SKM-1 (cell line): ENCODE data around the gene TPGS1.

Experiments used
- DNase-seq: peaks from one replicate; lab custom pipeline; 2025; ENCODE audit not compliant: unreplicated experiment; lab: John Stamatoyannopoulos, UW

Gene TPGS1

DNA sequence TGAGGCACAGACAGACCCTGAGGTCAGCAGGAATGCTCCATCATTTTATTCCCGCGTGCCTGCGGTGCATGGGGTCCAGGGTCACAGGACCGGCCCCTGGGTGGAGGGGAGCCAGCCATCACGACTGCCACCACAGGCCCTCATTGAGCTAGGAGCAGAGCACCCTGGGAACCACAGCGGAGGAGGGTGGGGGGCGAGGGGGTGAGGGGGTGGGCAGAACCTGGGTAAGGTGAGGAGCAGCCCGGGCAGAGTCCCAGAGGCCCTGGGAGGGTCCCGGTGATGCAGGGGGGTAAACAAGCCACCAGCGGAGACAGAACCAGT, 12.3 kb upstream of the TPGS1 start:
- DNase-seq = no peak

DNA sequence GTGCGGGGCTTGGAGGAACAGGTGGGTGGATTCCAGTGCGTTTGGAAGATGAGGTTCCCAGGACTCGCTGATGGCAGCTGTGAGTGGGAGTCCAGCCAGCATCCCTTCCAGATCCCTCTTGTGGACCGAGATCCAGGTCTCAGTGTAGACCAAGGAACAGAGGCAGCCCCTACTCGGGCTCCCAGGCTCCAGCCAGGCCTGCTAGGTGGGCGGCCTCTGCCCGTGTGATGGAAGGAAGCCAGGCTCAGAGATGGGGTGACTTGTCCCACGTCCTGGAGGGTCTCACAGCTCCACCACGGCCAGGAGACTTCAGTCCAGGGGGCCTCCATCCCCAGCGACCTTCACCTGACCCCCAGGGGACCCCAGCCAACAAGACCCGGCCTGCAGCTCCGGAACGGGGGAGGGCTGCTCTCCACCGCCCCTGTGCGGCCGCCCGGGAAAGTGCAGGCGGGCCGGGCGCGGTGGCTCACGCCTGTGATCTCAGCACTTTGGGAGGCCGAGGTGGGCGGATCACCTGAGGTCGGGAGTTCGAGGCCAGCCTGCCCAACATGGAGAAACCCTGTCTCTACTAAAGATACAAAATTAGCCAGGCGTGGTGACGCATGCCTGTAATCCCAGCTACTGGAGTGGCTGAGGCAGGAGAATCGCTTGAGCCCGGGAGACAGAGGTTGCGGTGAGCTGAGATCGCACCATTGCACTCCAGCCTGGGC, 11.7 kb upstream of the TPGS1 start:
- DNase-seq = no peak

DNA sequence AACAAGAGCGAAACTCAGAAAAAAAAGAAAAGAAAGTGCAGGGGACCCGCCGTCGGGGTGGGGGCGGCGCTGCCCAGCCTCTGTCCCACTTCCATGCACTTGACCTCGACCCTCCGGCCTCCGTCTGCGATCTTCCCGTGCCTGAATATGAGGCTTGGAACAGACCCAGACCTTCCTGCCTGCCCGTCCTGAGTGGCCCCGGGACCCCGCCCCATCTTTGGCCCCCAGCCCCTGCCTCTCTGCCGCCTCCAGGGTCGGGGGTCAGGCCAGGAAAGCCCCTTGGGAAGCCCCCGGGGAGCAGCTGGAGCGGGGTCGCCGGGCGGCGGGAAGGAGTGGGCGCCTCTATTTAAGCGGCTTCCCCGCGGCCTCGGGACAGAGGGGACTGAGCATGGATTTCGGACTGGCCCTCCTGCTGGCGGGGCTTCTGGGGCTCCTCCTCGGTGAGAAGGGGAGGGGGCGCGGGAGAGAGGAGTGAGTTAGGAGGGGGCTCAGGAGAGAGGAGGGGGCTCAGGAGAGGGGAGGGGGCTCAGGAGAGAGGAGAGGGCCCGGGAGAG, 11.1 kb upstream of the TPGS1 start, which contains the start of gene MADCAM1:
MADCAM1 (plus strand) TSS at position 375 of the 554 bp plus-strand sequence; CDS start at position 389, 14 bp downstream.
- no peak for DNase-seq

DNA sequence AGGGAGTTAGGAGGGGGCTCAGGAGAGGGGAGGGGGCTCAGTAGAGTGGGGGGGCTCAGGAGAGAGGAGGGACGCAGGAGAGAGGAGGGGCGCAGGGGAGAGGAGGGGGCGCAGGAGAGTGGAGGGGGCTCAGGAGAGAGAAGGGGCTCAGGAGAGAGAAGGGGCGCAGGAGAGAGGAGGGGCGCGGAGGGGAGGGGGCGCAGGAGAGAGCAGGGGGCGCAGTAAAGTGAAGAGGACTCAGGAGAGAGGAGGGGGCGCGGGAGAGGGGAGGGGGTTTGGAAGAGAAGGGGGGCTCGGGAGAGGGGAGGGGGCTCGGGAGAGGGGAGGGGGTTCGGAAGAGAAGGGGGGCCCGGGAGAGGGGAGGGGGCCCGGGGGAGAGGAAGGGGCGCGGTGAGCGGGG, 10.3 kb upstream of the TPGS1 start:
- no peak for DNase-seq

DNA sequence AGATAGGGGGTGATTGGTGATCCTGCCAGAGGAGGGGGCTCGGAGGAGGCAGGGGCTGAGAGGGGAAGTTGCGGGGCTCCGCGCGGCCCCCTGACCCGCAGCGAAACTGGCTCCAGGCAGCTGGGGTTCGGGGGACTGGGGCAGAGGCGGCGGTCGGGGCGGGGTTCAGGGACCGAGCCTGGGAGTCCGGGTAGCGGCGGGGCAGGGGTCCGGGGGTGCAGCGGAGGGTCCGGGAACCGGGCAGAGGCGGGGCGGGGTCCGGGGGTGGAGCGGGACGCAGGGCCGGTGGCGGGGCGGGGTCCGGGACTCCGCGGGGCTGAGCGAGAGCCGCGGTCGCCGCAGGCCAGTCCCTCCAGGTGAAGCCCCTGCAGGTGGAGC, 9.8 kb upstream of the TPGS1 start:
- no peak for DNase-seq

DNA sequence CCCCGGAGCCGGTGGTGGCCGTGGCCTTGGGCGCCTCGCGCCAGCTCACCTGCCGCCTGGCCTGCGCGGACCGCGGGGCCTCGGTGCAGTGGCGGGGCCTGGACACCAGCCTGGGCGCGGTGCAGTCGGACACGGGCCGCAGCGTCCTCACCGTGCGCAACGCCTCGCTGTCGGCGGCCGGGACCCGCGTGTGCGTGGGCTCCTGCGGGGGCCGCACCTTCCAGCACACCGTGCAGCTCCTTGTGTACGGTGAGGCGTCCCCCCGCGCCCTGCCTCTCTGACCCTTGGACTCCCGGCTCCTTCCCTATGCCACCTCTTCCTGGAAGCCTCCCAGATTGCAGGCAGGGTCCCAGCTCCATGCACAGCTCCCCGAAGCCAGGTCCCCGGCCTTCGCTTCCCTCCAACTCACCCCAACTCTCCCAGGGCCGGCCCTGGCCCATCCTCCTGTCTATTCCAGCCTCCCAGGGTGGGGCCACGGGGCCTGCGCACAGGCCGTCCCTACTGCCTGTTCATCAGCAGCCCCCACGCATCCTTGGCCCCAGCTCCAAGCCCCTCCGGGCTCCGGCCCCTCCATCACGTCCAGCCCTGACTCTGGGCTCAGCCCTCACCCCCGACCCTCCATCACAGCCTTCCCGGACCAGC, 9.3 kb upstream of the TPGS1 start:
- no peak for DNase-seq

DNA sequence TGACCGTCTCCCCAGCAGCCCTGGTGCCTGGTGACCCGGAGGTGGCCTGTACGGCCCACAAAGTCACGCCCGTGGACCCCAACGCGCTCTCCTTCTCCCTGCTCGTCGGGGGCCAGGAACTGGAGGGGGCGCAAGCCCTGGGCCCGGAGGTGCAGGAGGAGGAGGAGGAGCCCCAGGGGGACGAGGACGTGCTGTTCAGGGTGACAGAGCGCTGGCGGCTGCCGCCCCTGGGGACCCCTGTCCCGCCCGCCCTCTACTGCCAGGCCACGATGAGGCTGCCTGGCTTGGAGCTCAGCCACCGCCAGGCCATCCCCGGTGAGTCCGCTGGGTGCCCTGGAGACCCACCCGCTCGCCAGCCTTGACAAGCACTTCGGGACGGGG, 8.8 kb upstream of the TPGS1 start:
- no peak for DNase-seq

DNA sequence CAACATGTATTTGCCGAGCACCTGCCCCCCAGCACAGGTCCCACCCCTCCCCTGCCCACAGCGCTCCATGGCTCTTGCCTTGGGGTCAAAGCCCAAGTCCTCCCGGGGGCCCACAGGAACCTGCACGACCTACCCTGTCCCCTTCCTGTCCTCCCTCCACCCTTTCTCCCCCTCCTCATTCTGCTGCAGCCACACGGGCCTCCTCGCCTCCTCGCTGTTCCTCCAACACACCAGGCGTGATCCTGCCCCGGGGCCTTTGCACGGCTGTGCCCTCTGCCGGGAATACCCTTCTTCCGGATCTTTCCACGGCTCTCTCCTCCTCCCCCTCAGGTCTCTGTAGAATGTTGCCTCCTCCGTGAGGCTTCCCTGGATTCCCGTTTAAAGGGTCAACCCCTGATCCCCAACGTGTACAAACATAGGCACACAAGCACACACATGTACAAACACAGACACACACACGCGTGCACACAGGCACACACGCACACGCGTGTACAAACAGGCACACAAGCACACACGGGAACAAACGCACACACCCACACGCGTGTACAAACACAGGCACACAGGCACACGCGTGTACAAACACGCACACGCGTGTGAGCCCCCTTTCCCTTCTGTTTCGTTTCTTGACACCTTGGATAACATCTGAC, 8.2 kb upstream of the TPGS1 start:
- DNase-seq = no peak

DNA sequence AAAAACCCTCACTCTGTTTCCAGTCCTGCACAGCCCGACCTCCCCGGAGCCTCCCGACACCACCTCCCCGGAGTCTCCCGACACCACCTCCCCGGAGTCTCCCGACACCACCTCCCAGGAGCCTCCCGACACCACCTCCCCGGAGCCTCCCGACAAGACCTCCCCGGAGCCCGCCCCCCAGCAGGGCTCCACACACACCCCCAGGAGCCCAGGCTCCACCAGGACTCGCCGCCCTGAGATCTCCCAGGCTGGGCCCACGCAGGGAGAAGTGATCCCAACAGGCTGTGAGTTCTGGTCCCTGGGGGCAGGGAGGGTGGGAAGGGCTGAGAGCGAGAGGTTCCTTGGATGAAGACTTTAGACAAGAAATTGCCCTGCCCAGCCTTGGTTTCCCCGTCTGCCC, 5.7 kb upstream of the TPGS1 start:
- no peak for DNase-seq

DNA sequence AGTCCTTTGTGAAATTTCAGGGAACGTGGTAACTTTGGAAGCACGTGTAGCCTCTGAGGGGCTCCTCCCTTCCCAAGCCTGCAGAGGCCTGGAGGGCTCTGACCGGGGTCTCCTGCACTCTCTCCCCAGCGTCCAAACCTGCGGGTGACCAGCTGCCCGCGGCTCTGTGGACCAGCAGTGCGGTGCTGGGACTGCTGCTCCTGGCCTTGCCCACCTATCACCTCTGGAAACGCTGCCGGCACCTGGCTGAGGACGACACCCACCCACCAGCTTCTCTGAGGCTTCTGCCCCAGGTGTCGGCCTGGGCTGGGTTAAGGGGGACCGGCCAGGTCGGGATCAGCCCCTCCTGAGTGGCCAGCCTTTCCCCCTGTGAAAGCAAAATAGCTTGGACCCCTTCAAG, 2.7 kb upstream of the TPGS1 start:
- DNase-seq = no peak

DNA sequence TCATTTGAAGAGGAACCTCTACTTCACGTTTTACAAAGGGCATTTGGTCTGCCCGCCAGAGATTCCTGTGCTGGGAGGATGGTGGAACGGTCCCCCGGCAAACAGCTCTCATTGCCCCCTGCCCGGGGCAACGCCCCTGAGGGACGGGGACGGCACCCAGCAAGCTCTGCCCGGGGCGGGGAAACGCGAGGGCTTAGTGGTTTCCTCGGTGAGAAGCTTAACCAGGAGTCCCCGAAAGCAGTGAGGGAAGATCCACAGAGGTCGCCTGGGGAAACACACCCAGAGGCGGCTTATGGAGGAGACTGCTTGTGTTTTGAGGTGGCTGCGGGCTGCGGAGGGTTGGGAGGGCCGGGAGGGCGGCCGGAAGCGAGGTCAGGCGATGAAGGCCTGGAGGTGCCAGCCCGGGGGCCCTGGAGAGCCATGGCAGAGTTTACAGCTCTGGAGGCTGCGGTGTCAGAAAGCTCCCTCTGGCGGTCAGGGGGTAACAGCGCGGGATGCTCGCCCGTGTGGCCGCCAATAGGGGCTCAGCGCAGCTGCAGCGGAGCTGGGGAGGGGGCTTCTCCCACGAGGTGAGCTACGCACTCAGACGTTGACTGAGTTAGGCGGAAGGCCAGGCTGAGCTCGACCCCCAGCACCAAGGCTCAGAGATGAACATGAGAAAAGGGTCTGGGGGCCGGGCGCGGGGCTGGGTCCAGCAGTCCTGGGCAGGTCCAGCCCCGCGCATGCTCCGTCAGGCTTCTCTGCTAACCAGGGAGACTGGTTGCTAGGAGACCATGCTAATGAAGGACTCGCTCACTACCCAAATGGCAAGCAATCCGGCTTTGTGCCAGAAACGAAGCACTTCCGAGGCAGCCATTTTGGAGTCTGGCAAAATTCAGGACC, 652 bp upstream of the TPGS1 start:
- peak; percentile 97 for DNase-seq

DNA sequence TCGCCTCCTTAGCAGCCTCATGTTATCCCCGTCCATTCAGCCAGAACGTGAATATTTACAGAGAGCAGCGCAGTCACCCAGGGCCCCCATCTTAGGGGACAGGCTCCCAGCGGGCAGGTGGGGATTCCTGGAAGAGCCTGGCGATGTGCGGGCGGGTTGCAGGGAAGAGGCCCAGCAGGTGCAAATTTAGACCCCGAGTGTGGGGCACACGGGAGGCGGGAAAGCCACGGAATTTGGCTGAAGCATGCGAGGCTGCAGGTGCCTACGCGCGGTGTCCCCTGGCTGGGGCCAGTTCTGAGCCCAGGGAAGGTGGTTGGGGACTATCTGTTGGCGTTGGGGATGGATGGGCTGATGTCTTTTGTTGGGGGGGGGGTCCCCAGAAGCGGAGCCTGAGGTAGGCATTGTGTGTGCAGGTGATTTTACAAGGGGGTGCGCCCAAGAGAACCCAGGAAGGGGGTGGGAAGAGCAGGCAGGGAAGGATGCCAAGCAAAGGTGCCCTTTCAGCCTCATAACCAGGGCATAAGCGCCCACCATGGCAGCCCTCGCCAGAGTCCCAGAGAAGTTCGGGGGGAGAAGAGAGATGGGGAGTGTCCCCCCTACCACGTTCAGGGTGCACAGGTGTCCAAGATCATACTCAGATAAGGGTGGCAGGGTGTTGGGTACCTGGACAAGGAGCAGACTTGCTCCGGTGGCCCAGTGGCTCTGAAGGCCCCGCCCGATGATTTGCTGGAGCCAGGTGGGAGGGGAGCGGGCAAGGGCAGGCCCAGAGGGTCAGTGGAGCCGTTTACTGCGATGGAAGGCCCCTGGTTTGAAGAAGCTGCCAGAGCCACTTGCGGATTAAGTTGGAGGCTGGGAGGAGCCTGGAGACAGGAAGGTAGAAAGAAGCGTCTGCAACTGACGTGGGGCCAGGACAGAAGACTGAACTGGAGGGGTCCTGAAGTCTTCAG, 1.2 kb downstream of the TPGS1 start:
- DNase-seq = no peak

DNA sequence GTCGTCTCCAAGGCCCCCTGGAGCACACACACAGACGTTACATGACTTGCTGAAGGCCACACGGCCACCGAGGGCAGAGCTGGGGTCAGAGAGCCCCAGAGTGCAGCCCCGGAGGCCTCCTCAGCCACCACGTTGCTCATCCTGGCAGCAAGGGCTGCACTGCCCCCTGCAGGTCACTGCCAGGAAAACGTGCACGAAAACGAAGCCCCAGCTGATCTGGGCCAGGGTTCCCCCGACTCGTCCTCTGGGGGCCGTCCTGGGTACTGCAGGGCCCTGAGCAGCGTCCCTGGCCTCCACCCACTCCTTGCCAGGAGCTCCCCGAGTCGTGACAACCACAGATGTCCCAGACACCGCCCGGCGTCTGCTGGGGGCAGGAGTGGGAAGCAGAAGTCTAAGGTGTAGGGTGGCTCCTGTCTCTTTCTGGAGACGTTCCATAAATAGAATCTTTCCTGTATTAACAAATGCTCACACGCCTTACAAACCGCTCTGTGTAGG, 3.4 kb downstream of the TPGS1 start:
- peak; percentile 83 for DNase-seq

DNA sequence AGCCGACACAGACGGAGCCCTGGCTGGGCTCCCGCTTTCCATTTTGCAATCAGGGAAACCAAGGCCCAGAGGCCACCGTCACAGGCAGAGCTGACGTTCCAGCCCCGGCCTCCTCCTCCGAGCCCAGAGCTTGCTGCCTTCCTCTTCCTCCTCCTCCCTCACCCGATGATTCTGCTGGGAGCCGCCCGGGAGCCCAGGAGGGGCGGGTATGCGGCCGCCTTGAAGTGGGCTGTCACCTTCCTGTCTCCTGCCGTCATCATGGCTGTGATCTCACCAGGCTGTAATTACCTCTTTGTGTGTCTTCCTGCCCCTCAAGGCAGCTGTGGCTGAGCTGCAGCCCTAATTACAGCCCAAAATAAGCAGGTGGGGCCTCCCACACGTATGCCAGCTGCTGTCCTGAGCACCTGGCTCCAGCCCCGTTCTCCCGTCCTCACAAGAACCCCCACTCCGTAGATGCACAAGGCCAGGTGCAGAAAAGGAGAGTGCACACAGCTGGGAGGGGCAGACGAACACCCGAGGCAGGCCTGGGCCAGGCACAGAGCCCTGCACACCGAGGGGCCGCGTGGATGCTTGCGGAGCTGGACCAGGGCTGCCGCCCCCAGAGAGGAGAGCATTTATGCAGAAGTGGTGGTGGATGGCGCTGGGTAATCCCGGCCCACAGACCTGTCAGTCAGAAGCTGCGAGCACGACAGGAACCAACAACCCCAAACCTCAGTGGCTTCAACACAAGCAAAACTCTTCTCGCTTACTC, 4.0 kb downstream of the TPGS1 start:
- peak; percentile 78 for DNase-seq

DNA sequence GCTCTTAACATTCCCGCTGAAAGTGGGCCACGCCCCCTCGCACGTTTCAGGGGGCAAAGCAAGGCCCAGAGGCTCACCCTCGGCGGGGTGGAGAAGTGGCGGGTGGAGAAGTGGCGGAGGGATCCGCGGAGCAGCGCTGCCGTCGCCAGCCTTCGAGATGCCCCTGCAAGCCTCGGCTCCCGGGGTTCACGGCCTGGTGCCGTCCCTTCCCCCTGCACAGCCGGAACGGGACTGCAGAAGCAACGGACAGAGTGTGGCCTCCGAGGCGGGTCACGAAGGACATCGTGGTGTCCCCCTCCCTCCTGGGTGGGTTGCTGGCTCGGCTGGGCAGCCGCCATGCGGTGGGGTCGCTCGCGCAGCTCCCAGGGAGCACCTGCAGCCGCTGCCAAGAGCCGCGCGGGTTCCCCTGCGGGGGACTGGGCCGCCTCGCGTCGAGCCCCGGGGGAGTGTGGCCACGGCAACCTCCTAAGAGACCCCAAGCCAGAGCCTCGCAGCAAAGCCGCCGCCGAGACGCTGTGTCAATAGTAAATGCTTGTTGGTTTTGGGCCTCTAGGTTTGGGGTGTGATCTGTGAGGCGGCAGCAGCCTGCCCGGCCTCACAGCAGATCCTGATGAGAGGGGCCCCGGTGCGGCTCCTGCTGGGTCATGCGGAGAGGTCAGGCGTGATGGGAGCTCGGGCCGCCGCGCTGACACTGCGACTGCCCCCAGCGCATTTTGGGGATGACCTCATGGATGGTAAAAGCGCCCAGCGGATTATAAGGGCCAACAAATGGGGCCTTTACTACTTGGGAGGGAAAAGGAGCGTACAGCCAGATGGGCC, 5.5 kb downstream of the TPGS1 start:
- DNase-seq = no peak

DNA sequence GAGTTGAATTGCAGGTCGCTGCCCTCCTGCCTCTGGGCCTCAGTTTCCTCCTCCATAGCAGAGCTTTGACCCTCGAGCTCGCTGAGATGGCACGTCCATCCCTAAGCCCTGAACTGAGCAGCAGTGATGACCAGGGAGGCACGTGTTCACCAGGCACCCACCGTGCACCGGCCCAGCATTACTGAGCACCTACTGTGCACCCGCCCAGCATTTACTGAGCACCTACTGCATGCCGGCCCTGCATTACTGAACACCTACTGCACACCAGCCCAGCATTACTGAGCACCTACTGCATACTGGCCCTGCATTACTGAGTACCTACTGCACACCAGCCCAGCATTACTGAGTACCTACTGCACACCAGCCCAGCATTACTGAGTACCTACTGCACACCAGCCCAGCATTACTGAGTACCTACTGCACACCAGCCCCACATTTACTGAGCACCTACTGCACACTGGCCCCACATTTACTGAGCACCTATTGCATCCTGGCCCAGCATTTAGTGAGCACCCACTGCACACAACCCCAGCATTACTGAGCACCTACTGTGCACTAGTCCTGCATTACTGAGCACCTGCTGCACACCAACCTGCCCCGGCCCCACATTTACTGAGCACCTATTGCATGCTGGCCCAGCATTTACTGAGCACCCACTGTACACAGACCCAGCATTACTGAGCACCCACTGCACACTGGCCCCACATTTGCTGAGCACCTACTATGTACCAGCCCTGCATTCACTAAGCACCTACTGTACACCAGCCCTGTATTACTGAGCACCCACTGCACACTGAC, 6.3 kb downstream of the TPGS1 start:
- DNase-seq = no peak

DNA sequence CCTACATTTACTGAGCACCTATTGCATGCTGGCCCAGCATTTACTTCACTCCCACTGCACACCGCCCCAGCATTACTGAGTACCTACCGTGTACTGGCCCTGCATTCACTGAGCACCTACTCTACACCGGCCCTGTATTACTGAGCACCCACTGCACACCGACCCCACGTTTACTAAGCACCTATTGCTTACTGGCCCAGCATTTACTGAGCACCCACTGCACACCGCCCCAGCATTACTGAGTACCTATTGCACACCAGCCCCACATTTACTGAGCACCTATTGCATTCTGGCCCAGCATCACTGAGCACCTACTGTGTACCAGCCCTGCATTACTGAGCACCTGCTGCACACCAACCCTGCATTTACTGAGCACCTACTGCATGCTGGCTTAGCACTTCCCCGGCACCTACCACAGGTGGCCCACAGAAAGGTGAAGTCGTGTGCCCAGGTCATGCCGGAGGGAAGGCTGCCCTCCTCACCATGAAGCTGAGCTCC, 6.9 kb downstream of the TPGS1 start:
- DNase-seq = no peak
